Measurements from ENCODE around the gene CREB3L2.
"Not testable (repeated sequence)": the region's sequence is repeated elsewhere in the genome, so short reads cannot be mapped to it uniquely, and the experiment has no call there.

CREB3L2 gene

DNA sequence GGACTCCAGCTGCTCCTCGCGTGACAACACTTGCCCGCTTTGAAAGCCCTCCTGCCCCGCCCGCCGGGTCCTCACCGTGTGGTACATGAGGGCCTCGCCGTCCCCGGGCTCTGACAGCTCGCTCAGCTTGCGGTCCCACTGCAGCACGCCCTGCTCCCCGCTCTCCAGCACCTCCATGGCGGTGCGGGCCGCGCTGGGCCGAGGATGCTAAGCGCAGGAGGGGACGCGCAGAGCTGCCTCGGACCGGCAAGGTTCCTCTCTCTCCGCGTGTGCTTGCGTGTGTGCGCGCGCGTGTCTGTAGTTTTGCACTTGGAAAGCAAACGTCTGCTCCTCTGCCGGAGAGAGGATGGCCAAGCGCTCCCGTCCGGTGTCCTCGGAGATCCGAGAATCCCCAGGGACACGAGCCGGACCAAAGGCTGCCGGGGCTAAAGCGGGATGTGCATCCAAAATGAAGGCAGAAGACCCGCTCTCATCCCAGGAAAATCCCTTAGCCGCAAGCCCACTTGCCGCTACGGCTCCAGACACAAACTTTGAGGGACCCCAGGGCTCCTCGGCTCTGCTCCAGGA is at the start of gene CREB3L2:
Gene CREB3L2, minus strand, starts transcription at position 558 of the 567 bp plus-strand sequence. Its CDS starts 381 bp downstream, at position 177.
- peak; percentile 43 for DNase-seq (ENCODE audit: low read depth)

GRCh38 chr7:138049505-138050116 is 47.7 kb upstream of the CREB3L2 start:
- no peak for DNase-seq (ENCODE audit: low read depth)

- no peak for DNase-seq (ENCODE audit: low read depth)
Observed at GRCh38 chr7:138047907-138048306, 46.0 kb upstream of the CREB3L2 start.

DNA sequence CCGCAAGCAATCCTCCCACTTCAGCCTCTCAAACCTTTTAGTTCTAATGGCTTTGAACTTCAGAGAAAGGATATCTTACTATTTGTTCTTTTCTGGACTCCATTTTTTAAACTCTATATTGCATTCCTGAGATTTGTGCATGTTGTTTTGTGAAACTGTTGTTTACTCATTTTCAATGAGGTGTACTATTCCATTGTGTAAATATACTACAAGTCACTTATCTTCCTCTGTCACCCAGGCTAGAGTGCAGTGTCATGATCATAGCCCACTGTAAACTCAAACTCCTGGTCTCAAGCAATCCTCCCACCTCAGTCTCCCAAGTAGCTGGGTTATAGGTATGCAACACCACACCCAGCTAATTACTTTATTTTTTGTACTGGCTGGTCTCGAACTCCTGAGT is 43.0 kb upstream of the CREB3L2 start:
- DNase-seq (ENCODE audit: low read depth): no peak

DNA sequence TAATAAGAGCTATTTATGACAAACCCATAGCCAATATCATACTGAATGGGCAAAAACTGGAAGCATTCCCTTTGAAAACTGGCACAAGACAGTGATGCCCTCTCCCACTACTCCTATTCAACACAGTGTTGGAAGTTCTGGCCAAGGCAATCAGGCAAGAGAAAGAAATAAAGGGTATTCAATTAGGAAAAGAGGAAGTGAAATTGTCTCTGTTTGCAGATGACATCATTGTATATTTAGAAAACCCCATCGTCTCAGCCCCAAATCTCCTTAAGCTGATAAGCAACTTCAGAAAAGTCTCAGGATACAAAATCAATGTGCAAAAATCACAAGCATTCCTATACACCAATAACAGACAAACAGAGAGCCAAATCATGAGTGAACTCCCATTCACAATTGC is 38.2 kb upstream of the CREB3L2 start:
- not testable (repeated sequence) for DNase-seq (ENCODE audit: low read depth)

- no peak for DNase-seq (ENCODE audit: low read depth)
Observed at GRCh38 chr7:138036135-138036534, 34.2 kb upstream of the CREB3L2 start.

GRCh38 chr7:138033241-138033640 is 31.4 kb upstream of the CREB3L2 start:
- DNase-seq (ENCODE audit: low read depth): no peak

GRCh38 chr7:138032770-138033169 is 30.9 kb upstream of the CREB3L2 start:
- DNase-seq (ENCODE audit: low read depth): no peak

- DNase-seq (ENCODE audit: low read depth): no peak
Observed at GRCh38 chr7:138032186-138032585, 30.3 kb upstream of the CREB3L2 start.

GRCh38 chr7:138030679-138031351 is 28.9 kb upstream of the CREB3L2 start:
- DNase-seq (ENCODE audit: low read depth): no peak

DNA sequence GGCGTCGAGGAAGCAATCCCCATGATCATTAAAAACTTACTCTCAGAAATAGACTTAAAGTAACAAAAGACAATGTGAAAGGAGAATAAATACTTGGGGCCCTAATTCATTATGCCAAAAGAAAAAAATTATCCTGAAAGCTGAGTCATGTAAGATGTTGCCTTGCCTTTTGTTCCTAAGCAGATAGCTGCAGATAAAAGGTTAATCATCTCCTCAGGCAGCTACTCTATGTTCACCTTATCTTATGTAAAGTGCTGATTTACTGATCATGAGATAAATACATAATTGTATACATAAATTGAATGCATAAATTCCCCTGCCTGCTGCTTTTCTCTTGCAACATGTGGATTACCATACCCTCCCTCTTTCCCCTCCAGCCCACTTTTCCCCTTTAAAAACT is 28.1 kb upstream of the CREB3L2 start:
- DNase-seq (ENCODE audit: low read depth): no peak

GRCh38 chr7:138029126-138029525 is 27.2 kb upstream of the CREB3L2 start:
- DNase-seq (ENCODE audit: low read depth): no peak

- no peak for DNase-seq (ENCODE audit: low read depth)
Observed at GRCh38 chr7:138027100-138027499, 25.2 kb upstream of the CREB3L2 start.

- DNase-seq (ENCODE audit: low read depth): no peak
Observed at GRCh38 chr7:138025215-138026186, 23.6 kb upstream of the CREB3L2 start.

- DNase-seq (ENCODE audit: low read depth): no peak
Observed at GRCh38 chr7:138024765-138025164, 22.9 kb upstream of the CREB3L2 start.

GRCh38 chr7:138024343-138024691 is 22.4 kb upstream of the CREB3L2 start:
- no peak for DNase-seq (ENCODE audit: low read depth)

DNA sequence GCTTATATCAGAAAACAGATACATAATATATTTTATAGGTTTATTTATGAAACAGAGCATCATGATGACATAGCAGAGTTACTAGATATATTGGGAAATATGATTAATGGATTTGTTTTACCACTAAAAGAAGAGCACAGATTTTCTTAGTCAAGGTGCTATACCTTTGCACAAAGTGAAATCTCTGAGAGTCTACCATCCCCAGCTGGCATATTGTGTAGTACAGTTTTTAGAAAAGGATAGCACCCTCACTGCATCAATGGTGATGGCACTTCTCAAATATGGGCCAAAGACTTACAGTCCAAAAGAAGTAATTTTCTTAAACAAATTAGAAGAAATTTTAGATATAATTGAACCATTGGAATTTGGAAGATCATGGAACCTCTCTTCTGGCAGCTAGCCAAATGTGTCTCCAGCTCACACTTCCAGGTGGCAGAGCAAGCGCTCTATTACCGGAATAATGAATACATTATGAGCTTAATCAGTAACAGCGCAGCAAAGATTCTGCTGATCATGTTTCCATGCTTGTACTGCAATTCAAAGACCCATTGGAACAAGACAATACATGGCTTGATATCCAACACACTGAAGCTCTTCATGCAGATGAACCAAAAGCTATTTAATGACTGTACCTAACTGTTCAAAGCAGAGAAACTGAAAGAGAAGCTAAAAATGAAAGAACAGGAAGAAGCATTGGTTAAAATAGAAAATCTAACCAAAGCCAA is 21.9 kb upstream of the CREB3L2 start:
- no peak for DNase-seq (ENCODE audit: low read depth)

- DNase-seq (ENCODE audit: low read depth): no peak
Observed at GRCh38 chr7:138021889-138022288, 20.0 kb upstream of the CREB3L2 start.

- DNase-seq (ENCODE audit: low read depth): no peak
Observed at GRCh38 chr7:138017992-138018391, 16.1 kb upstream of the CREB3L2 start.

DNA sequence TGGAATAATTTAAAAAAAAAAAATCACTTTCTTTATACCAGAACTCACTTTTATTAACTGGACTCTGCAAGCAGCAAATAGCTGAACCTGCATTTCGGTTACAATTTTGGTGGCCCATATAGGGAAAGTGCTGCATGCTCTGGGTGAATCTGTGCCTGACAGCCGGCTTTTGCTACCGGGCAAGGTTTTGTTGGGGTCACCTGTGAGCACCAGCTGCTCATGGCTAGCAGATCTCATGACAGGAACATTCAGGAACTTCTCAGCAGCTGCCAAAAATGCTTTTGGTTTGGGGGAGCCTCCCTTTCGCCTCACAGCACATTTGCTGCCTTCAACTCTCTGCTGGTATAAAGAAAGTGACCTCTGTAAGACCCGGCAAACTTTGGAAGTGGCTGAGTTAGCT is 13.2 kb upstream of the CREB3L2 start:
- no peak for DNase-seq (ENCODE audit: low read depth)

DNA sequence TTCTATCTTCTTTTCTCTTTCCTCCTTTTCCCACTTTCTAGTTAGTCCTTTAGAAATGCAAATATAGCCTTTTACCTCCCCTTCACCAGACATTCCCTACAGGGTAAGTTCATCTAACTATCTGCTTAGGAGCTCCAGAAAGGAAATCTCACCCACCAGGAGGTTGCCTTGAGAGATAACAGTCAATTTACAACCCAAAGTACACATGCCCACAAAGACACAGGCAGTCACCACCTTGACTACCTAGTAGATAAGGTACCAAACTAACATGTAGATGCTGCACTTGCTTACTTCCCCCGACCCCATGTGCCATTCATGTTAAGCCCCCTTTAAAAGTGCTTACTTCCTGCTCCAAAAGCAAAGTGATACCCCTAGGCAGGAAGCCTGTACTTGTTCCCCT is 12.8 kb upstream of the CREB3L2 start:
- DNase-seq (ENCODE audit: low read depth): no peak

DNA sequence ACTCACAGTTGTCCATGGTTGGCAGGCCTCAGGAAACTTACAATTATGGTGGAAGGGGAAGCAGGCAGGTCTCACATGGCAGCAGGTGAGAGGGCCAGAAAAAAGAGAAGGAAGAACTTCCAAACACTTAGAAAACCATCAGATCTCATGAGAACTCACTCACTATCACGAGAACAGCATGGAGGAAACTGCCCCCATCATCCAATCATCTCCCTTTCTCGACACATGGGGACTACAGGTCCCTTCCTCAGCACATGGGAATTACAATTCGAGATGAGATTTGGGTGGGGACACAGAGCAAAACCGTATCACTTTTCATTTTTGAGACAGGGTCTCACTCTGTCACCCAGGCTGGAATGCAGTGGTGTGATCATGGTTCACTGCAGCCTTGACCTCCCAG is 12.3 kb upstream of the CREB3L2 start:
- DNase-seq (ENCODE audit: low read depth): not testable (repeated sequence)

Data from stimulated activated CD8-positive, alpha-beta memory T cell treated with anti-CD3 and anti-CD28 coated beads, Interleukin-4, amount 100 ng/mL, for 24 hours (primary cell).